ENCODE measurements around the gene NPPC.

DNA sequence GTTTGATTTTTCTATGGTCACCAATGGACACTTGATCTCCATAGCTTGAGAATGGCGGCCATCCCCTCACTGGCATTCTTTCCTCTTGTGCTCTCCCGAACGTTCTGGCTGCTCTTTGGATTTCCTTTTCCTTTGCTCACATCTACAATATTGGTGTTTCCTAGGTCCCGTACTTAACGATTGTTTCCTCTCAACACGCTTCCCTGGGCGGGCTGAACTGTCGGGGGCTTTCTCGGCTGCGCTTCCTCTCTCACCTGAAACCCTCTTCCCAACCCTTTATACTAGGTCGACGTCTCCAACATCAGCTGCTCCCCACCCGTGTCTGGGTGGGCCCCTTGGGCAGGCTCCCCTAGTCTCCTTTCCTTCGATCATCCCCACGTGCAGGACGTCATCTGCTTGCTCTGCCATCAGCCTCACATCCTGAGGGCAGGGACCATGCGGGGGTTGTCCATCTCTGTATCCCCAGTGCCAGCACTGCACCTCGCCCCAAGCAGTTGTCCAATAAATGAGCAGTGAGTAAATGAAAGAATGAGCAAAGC, 34.7 kb upstream of the NPPC start:
- TF ChIP-seq ZBTB7A (IDR thresholded peaks at IDR 0.05; ENCODE audit: low read depth), result no peak
- TF ChIP-seq CEBPB (IDR thresholded peaks at IDR 0.05), result no peak
- no peak for TF ChIP-seq EP300 (IDR thresholded peaks at IDR 0.05; ENCODE audit: borderline replicate concordance)
- TF ChIP-seq MAX (IDR thresholded peaks at IDR 0.05), result peak; percentile 68
- TF ChIP-seq CREB1 (IDR thresholded peaks at IDR 0.05; ENCODE audit: low read depth), result no peak
- TF ChIP-seq TEAD4 (IDR thresholded peaks at IDR 0.05), result no peak
- TF ChIP-seq NFIC (IDR thresholded peaks at IDR 0.05), result no peak
- no peak for TF ChIP-seq EGR1 (IDR thresholded peaks at IDR 0.05)
- no peak for TF ChIP-seq RAD21 (IDR thresholded peaks at IDR 0.05; ENCODE audit: low read depth)
